Caco-2 (cell line): ENCODE measurements around the gene RHOT2. TPM values are rescaled to one million over a fixed set of nuclear protein-coding genes. Genes with fewer than 3 reads are reported as not detected.

Experiments used
- BruUV-seq: library from RNA; stranded (reverse); fragments of 400-500 nt; replicated peaks from 2 replicates; lab custom pipeline; 2021; lab: Mats Ljungman, UMichigan
- CTCF ChIA-PET: fragments of 300-600 bp; sonication (Branson Sonifier 250); formaldehyde crosslinking; loops from one replicate; lab custom pipeline; 2022; ENCODE audit warnings: antibody characterized with exemption; lab: Charles Lee
- POLR2A ChIA-PET: fragments of 300-600 bp; sonication (Branson Sonifier 250); formaldehyde crosslinking; loops from one replicate; lab custom pipeline; 2022; ENCODE audit warnings: antibody characterized with exemption; lab: Charles Lee
- DNase-seq, 2 experiments: peaks; one replicate each; pipeline versions ENCODE4 v3.0.0 to v3.0.0-alpha.2; 2020 to 2022
- H3K27me3 ChIP-seq: replicated peaks from 2 replicates; pipeline ENCODE4 v1.6.0; 2011; ENCODE audit warnings: low read length; ENCODE audit not compliant: control insufficient read depth, insufficient read depth
- H3K36me3 ChIP-seq: 2 replicates; pipeline ENCODE4 v1.5.1; 2011; ENCODE audit warnings: low read length; ENCODE audit not compliant: control insufficient read depth, insufficient read depth
- H3K4me1 ChIP-seq: fragments of 250-450 bp; sonication (Bioruptor Pico); 2 replicates; pipeline ENCODE4 v1.5.1; 2020; ENCODE audit warnings: mild to moderate bottlenecking
- H3K4me3 ChIP-seq: 2 replicates; pipeline ENCODE4 v1.5.1; 2011; ENCODE audit warnings: low read depth, mild to moderate bottlenecking, control low read depth, low read length
- H3K9me3 ChIP-seq: fragments of 250-450 bp; sonication (Bioruptor Pico); 2 replicates; pipeline ENCODE4 v1.5.1; 2020; ENCODE audit warnings: mild to moderate bottlenecking, moderate library complexity
- H3K27ac Mint-ChIP-seq: one replicate; pipeline ENCODE4 v1.8.0; 2022; ENCODE audit warnings: mixed read lengths; ENCODE audit not compliant: unreplicated experiment
- H3K27me3 Mint-ChIP-seq: one replicate; pipeline ENCODE4 v1.8.0; 2022; ENCODE audit warnings: mixed read lengths; ENCODE audit not compliant: insufficient read depth, unreplicated experiment
- H3K36me3 Mint-ChIP-seq: one replicate; pipeline ENCODE4 v1.8.0; 2022; ENCODE audit warnings: mild to moderate bottlenecking, mixed read lengths; ENCODE audit not compliant: insufficient read depth, unreplicated experiment
- H3K4me1 Mint-ChIP-seq: one replicate; pipeline ENCODE4 v1.8.0; 2022; ENCODE audit warnings: low read depth, mixed read lengths; ENCODE audit not compliant: unreplicated experiment
- H3K4me3 Mint-ChIP-seq: one replicate; pipeline ENCODE4 v1.8.0; 2022; ENCODE audit warnings: mild to moderate bottlenecking, moderate library complexity, mixed read lengths; ENCODE audit not compliant: unreplicated experiment
- H3K9me3 Mint-ChIP-seq: one replicate; pipeline ENCODE4 v1.8.0; 2022; ENCODE audit warnings: mixed read lengths; ENCODE audit not compliant: unreplicated experiment
- CTCF ChIP-seq, 2 experiments: fragments of 200-600 bp in 1 of 2; IDR thresholded peaks; 1 replicate in 1 of 2; 2 replicates in 1 of 2; pipeline versions ENCODE4 v1.5.1 to v1.8.0; 2011 to 2022; ENCODE audit warnings: antibody characterized with exemption in 1 of 2, control low read depth in 1 of 2, inconsistent platforms in 1 of 2, low read depth in 1 of 2, low read length in 1 of 2, mild to moderate bottlenecking in 1 of 2, moderate library complexity in 1 of 2; ENCODE audit not compliant: insufficient read depth in 1 of 2, severe bottlenecking in 1 of 2, unreplicated experiment in 1 of 2
- intact Hi-C: fragments of 100-400 bp; cut with micrococcal nuclease; formaldehyde crosslinking; loops from one replicate; pipeline ENCODE4 v1.10.0; 2022; ENCODE audit not compliant: unreplicated experiment
- total RNA-seq: library from RNA; stranded (reverse); gene quantifications from 2 replicates; pipeline ENCODE4 v1.2.3, GENCODE V29; 2022

The RHOT2 gene
- total RNA-seq, 1 experiment from 2014 or later = 96.7 TPM

GRCh38 chr16:620700-621525 is 47.0 kb upstream of the RHOT2 start:
- Histone ChIP-seq H3K36me3 (no peaks in the 10 kb centered on the region), H3K4me1 (no peaks in the 10 kb centered on the region), H3K4me3 (no peak overlapping the region), H3K9me3 (no peaks in the 10 kb centered on the region), H3K27me3 (no peaks in the 10 kb centered on the region)
- Mint-ChIP-seq H3K36me3 (peaks cover 5% of the 10 kb centered on the region), H3K4me1 (no peaks in the 10 kb centered on the region), H3K27ac (no peak overlapping the region), H3K4me3 (no peak overlapping the region), H3K9me3 (no peaks in the 10 kb centered on the region), H3K27me3 (no peaks in the 10 kb centered on the region)
- ChIA-PET POLR2A (no interaction called here), CTCF (no interaction called here)
- BruUV-seq = no TSS peak
- TF ChIP-seq CTCF (IDR thresholded peaks at IDR 0.05; ENCODE audit: insufficient read depth in 1 of 2, low read depth in 1 of 2, low read length in 1 of 2, severe bottlenecking in 1 of 2, unreplicated experiment in 1 of 2) = no peak
- no peak for DNase-seq
- intact Hi-C loops = no loop called here

- Mint-ChIP-seq H3K27ac (no peak overlapping the region), H3K27me3 (no peaks in the 10 kb centered on the region), H3K4me3 (no peak overlapping the region), H3K36me3 (peaks cover 5% of the 10 kb centered on the region), H3K4me1 (no peaks in the 10 kb centered on the region), H3K9me3 (no peaks in the 10 kb centered on the region)
- intact Hi-C loops = no loop called here
- H3K9me3 ChIP-seq = no peaks in the 10 kb centered on the region
- no peak overlapping the region for H3K4me3 ChIP-seq
- BruUV-seq = no TSS peak
- ChIA-PET POLR2A (no interaction called here), CTCF (no interaction called here)
- no peaks in the 10 kb centered on the region for H3K4me1 ChIP-seq
- no peak for DNase-seq
- no peak for TF ChIP-seq CTCF (IDR thresholded peaks at IDR 0.05; ENCODE audit: insufficient read depth in 1 of 2, low read depth in 1 of 2, low read length in 1 of 2, severe bottlenecking in 1 of 2, unreplicated experiment in 1 of 2)
- H3K36me3 ChIP-seq = no peaks in the 10 kb centered on the region
- H3K27me3 ChIP-seq = no peaks in the 10 kb centered on the region
Observed at GRCh38 chr16:621526-622105, 46.3 kb upstream of the RHOT2 start.

DNA sequence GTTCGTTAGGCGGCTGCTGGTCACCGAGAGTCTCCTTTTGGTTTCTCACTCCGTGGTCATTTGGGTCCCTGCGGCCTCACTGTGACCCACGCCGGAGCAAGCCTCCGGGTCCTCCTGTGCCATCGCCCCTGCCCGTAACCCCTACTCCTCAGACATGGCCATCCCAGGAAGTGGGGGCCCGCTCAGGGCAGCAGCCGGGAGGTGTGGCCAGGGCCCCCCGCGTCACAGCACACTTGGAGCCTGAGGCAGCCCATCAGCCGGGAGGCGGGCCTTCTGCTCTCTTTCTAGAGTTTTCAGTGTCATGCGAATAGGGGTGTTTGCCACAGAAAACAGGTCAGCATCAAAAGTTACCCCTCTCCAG is 45.0 kb upstream of the RHOT2 start:
- no TSS peak for BruUV-seq
- Mint-ChIP-seq H3K4me3 (no peak overlapping the region), H3K9me3 (no peaks in the 10 kb centered on the region), H3K4me1 (no peaks in the 10 kb centered on the region), H3K27me3 (no peaks in the 10 kb centered on the region), H3K36me3 (peaks cover 10% of the 10 kb centered on the region), H3K27ac (no peak overlapping the region)
- ChIA-PET CTCF (no interaction called here), POLR2A (no interaction called here)
- no peaks in the 10 kb centered on the region for H3K27me3 ChIP-seq
- H3K9me3 ChIP-seq = no peaks in the 10 kb centered on the region
- no peak for DNase-seq
- intact Hi-C loops = no loop called here
- no peaks in the 10 kb centered on the region for H3K36me3 ChIP-seq
- H3K4me3 ChIP-seq = no peak overlapping the region
- no peak for TF ChIP-seq CTCF (IDR thresholded peaks at IDR 0.05; ENCODE audit: insufficient read depth in 1 of 2, low read depth in 1 of 2, low read length in 1 of 2, severe bottlenecking in 1 of 2, unreplicated experiment in 1 of 2)
- no peaks in the 10 kb centered on the region for H3K4me1 ChIP-seq
